MCF 10A (cell line): ENCODE measurements around the gene CD109. TPM values are rescaled to one million over a fixed set of nuclear protein-coding genes. Genes with fewer than 3 reads are reported as not detected.
"Not testable (repeated sequence)": the region's sequence is repeated elsewhere in the genome, so short reads cannot be mapped to it uniquely, and the experiment has no call there.

Experiments
- BruUV-seq: library from RNA; stranded (reverse); fragments of 400-500 nt; replicated peaks from 2 replicates; lab custom pipeline; 2021; lab: Mats Ljungman, UMichigan
- CTCF ChIA-PET: fragments of 300-600 bp; sonication (Branson Sonifier 250); formaldehyde crosslinking; extraction: SDS; loops from one replicate; lab custom pipeline; 2021; ENCODE audit warnings: antibody characterized with exemption, inconsistent platforms; lab: Yijun Ruan, JAX
- POLR2A ChIA-PET: fragments of 300-600, 350-650 bp; sonication (Branson Sonifier 250); formaldehyde crosslinking; extraction: SDS; loops from one replicate; lab custom pipeline; 2020; ENCODE audit warnings: antibody characterized with exemption, inconsistent platforms; lab: Yijun Ruan, JAX
- DNase-seq: peaks from one replicate; pipeline ENCODE4 v3.0.0-alpha.2; 2018; ENCODE audit not compliant: unreplicated experiment
- H3K27ac Mint-ChIP-seq: one replicate; pipeline ENCODE4 v1.8.0; 2022; ENCODE audit warnings: mild to moderate bottlenecking, low read depth, mixed read lengths; ENCODE audit not compliant: unreplicated experiment
- H3K27me3 Mint-ChIP-seq: one replicate; pipeline ENCODE4 v1.8.0; 2022; ENCODE audit warnings: mixed read lengths; ENCODE audit not compliant: insufficient read depth, unreplicated experiment
- H3K36me3 Mint-ChIP-seq: one replicate; pipeline ENCODE4 v1.8.0; 2022; ENCODE audit warnings: mild to moderate bottlenecking, moderate library complexity, mixed read lengths; ENCODE audit not compliant: insufficient read depth, unreplicated experiment
- H3K4me1 Mint-ChIP-seq: one replicate; pipeline ENCODE4 v1.8.0; 2022; ENCODE audit warnings: mixed read lengths; ENCODE audit not compliant: insufficient read depth, unreplicated experiment
- H3K4me3 Mint-ChIP-seq: one replicate; pipeline ENCODE4 v1.8.0; 2022; ENCODE audit warnings: mild to moderate bottlenecking, moderate library complexity, mixed read lengths; ENCODE audit not compliant: unreplicated experiment
- H3K9me3 Mint-ChIP-seq: one replicate; pipeline ENCODE4 v1.8.0; 2022; ENCODE audit warnings: mixed read lengths; ENCODE audit not compliant: unreplicated experiment
- CTCF ChIP-seq: fragments of 200-600 bp; IDR thresholded peaks from one replicate; pipeline ENCODE4 v1.8.0; 2022; ENCODE audit warnings: antibody characterized with exemption, mild to moderate bottlenecking; ENCODE audit not compliant: unreplicated experiment
- intact Hi-C: fragments of 100-400 bp; cut with micrococcal nuclease; formaldehyde crosslinking; loops from 2 replicates; pipeline ENCODE4 v1.14.1; 2022
- total RNA-seq: library from RNA; stranded (reverse); gene quantifications from 2 replicates; pipeline ENCODE4 v1.2.3, GENCODE V29; 2022

CD109 gene
- total RNA-seq, 1 experiment from 2014 or later, result 94.5 TPM

GRCh38 chr6:73710470-73710869 lies 14.5 kb downstream of the CD109 start:
- H3K36me3 Mint-ChIP-seq, result peaks cover 40% of the 10 kb centered on the region
- ChIA-PET CTCF (interaction anchor here (0.7 kb wide), 1 partner anchor 28 kb away, joined by 3 read pairs; no protein-coding TSS in a partner anchor), POLR2A (interaction anchor here (1.0 to 1.4 kb wide), 2 partner anchors 15 to 21 kb away, joined by 3 to 10 read pairs; partner anchors contain the start of gene CD109)
- DNase-seq, result peak; percentile 94
- no peaks in the 10 kb centered on the region for H3K27me3 Mint-ChIP-seq
- no peaks in the 10 kb centered on the region for H3K9me3 Mint-ChIP-seq
- peak overlapping the region; percentile 1 for H3K27ac Mint-ChIP-seq
- intact Hi-C loops, result no loop called here
- no peak for TF ChIP-seq CTCF
- no TSS peak for BruUV-seq
- peaks cover 13% of the 10 kb centered on the region for H3K4me1 Mint-ChIP-seq
- H3K4me3 Mint-ChIP-seq, result no peak overlapping the region

GRCh38 chr6:73710948-73711347 lies 14.9 kb downstream of the CD109 start:
- CTCF ChIA-PET, result interaction anchor here (0.7 kb wide), 1 partner anchor 27 kb away, joined by 3 read pairs; no protein-coding TSS in a partner anchor
- H3K27ac Mint-ChIP-seq, result no peak overlapping the region
- H3K36me3 Mint-ChIP-seq, result peaks cover 45% of the 10 kb centered on the region
- peaks cover 17% of the 10 kb centered on the region for H3K4me1 Mint-ChIP-seq
- BruUV-seq, result no TSS peak
- H3K4me3 Mint-ChIP-seq, result no peak overlapping the region
- intact Hi-C loops, result no loop called here
- TF ChIP-seq CTCF, result no peak
- POLR2A ChIA-PET, result interaction anchor here (1.0 to 1.4 kb wide), 2 partner anchors 16 to 21 kb away, joined by 3 to 10 read pairs; partner anchors contain the start of gene CD109
- no peak for DNase-seq
- no peaks in the 10 kb centered on the region for H3K27me3 Mint-ChIP-seq
- no peaks in the 10 kb centered on the region for H3K9me3 Mint-ChIP-seq

GRCh38 chr6:73712535-73713173 lies 16.7 kb downstream of the CD109 start:
- H3K4me3 Mint-ChIP-seq, result no peak overlapping the region
- CTCF ChIA-PET, result interaction anchor here (0.7 to 1.3 kb wide), 4 partner anchors 8 to 37 kb away, joined by 3 to 11 read pairs (median 5); no protein-coding TSS in a partner anchor
- H3K9me3 Mint-ChIP-seq, result no peaks in the 10 kb centered on the region
- POLR2A ChIA-PET, result interaction anchor here (0.7 to 2.7 kb wide), 6 partner anchors 8 to 192 kb away, joined by 3 to 14 read pairs (median 4); partner anchors contain the start of gene EEF1A1
- intact Hi-C loops, result no loop called here
- no peaks in the 10 kb centered on the region for H3K27me3 Mint-ChIP-seq
- peaks cover 20% of the 10 kb centered on the region for H3K4me1 Mint-ChIP-seq
- no TSS peak for BruUV-seq
- H3K27ac Mint-ChIP-seq, result peak overlapping the region; percentile 35
- no peak for DNase-seq
- no peak for TF ChIP-seq CTCF
- peaks cover 47% of the 10 kb centered on the region for H3K36me3 Mint-ChIP-seq

GRCh38 chr6:73713426-73714147 lies 17.6 kb downstream of the CD109 start:
- peaks cover 41% of the 10 kb centered on the region for H3K36me3 Mint-ChIP-seq
- DNase-seq, result no peak
- no peak overlapping the region for H3K4me3 Mint-ChIP-seq
- no TSS peak for BruUV-seq
- CTCF ChIA-PET, result interaction anchor here (1.2 to 2.4 kb wide), 3 partner anchors 9 to 38 kb away, joined by 6 to 16 read pairs (median 11); no protein-coding TSS in a partner anchor
- H3K9me3 Mint-ChIP-seq, result peaks cover 5% of the 10 kb centered on the region
- peaks cover 25% of the 10 kb centered on the region for H3K4me1 Mint-ChIP-seq
- H3K27ac Mint-ChIP-seq, result no peak overlapping the region
- no peak for TF ChIP-seq CTCF
- POLR2A ChIA-PET, result interaction anchor here (0.7 to 2.7 kb wide), 5 partner anchors 9 to 193 kb away, joined by 3 to 14 read pairs (median 4); partner anchors contain the start of gene EEF1A1
- H3K27me3 Mint-ChIP-seq, result no peaks in the 10 kb centered on the region
- intact Hi-C loops, result no loop called here

GRCh38 chr6:73715111-73715508 lies 19.1 kb downstream of the CD109 start:
- POLR2A ChIA-PET, result interaction anchor here (1.1 to 2.7 kb wide), 5 partner anchors 8 to 35 kb away, joined by 3 to 14 read pairs (median 6); no protein-coding TSS in a partner anchor
- Mint-ChIP-seq H3K36me3 (peaks cover 41% of the 10 kb centered on the region), H3K27ac (peak overlapping the region; percentile 81), H3K4me1 (peaks cover 25% of the 10 kb centered on the region)
- DNase-seq, result peak; percentile 86
- H3K27me3 Mint-ChIP-seq, BruUV-seq, intact Hi-C loops, H3K9me3 Mint-ChIP-seq, H3K4me3 Mint-ChIP-seq: not testable (repeated sequence)
- CTCF ChIA-PET, result interaction anchor here (0.6 to 2.9 kb wide), 6 partner anchors 10 to 182 kb away, joined by 3 to 17 read pairs (median 4); no protein-coding TSS in a partner anchor
